ENCODE results near the gene PARM1.

DNA sequence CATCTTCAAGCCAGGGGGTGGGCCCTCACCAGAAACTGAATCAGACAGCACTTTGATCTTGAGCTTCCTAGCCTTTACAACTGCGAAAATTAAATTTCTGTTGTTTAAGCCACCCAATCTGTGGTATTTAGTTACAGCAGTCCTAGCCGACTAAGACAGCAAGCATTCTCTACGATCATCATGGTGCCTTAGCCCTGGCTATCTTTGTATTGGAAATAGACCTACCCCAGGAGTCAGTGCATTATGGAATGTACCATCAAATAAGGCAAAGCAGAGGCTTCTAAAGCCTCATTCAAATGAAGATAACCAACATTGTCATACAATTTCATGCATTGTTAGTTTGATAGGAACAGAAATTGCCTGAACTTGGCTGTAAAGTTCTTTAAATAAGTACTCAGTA is 75.0 kb downstream of the PARM1 start:
- TF ChIP-seq, protein P1, sequence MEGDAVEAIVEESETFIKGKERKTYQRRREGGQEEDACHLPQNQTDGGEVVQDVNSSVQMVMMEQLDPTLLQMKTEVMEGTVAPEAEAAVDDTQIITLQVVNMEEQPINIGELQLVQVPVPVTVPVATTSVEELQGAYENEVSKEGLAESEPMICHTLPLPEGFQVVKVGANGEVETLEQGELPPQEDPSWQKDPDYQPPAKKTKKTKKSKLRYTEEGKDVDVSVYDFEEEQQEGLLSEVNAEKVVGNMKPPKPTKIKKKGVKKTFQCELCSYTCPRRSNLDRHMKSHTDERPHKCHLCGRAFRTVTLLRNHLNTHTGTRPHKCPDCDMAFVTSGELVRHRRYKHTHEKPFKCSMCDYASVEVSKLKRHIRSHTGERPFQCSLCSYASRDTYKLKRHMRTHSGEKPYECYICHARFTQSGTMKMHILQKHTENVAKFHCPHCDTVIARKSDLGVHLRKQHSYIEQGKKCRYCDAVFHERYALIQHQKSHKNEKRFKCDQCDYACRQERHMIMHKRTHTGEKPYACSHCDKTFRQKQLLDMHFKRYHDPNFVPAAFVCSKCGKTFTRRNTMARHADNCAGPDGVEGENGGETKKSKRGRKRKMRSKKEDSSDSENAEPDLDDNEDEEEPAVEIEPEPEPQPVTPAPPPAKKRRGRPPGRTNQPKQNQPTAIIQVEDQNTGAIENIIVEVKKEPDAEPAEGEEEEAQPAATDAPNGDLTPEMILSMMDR (IDR thresholded peaks at IDR 0.05): no peak
- TF ChIP-seq POLR2A (IDR thresholded peaks at IDR 0.05): no peak

Measured in adrenal gland (tissue), 5 donors.